GM19455 (cell line): ENCODE measurements around the gene SPEM1.
A peak's percentile ranks its signal among the peaks of the same experiment; 100 is the strongest.

Source experiments
- ATAC-seq: cut with Tn5 transposase; IDR thresholded peaks from one replicate; pipeline ENCODE4 v1.9.1; 2021; ENCODE audit not compliant: unreplicated experiment

The SPEM1 gene

DNA sequence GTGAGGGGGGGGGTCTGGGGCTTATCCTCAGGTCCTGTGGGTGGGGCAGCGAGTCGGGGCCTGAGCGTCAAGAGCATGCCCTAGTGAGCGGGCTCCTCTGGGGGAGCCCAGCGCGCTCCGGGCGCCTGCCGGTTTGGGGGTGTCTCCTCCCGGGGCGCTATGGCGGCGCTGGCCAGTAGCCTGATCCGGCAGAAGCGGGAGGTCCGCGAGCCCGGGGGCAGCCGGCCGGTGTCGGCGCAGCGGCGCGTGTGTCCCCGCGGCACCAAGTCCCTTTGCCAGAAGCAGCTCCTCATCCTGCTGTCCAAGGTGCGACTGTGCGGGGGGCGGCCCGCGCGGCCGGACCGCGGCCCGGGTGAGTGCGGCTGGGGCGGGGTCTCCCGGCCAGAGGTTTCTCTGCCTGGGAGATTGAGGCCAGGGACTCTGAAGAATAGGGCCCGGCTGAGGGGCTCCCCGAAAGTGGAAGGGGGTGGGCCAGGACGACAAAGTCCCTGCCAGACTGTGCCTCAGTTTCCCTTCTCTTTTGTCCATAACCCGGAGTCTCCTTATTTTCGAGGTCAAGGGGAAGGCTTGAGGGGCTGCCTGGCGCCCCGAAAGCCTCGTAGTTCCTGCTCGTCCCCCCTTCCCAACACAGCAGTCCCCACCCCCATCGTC, 19.5 kb downstream of the SPEM1 start, which contains the start of gene FGF11:
Gene FGF11, plus strand, starts transcription at position 51 of the 651 bp plus-strand sequence. Its CDS starts 109 bp downstream, at position 160.
- no peak for ATAC-seq

DNA sequence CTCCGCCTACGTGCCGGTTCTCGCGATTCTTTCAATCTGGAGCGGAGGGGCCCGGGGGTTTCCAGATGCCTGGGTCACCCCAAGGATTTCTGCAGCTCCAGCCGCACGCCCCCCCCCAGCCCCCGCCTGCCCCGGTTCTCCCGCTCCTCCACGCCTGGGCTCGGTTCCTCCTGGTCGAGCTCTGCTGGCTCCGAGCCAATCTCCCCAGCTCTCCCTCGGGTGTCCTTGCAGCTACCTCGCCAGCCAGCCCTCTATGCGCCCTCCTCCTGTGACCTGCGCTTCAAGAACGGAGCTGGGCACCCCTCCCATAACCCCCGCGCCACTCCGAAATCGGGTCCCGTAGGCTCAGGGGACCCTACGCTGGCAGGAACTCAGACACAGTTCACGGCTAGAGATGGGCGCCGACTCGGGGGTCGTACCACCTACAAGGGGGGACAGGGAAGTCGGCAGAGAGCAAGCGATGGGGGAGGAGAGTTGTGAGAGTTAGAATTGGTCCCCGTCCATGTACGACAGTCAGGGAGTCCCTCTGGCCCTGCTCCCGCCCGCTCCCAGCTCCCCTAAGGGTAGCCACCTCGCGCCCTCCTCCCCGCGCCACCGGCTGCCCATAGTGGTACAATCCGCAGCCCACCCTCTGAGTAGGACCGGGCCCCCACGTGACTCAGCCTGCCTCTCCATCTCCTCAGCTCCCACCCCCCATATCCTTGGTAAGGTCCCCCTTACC, 20.1 kb downstream of the SPEM1 start:
- ATAC-seq: no peak

DNA sequence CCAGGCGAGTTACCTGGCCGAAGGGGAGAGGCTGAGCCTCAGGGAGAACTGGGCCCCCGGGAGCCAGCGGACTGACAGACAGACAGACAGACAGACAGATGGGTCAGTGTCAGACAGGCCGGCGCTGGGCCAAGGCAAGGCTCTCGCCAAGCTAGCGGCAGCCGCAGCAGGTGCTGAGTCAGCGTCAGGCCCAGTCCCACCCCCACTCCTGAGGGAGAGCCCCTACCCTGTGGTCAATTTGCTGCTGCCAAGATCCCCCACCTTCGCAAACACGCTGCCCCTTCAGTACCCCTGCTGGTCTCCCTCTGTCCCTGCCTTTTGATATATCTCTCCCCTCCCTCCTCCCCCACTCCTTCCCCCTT, 20.7 kb downstream of the SPEM1 start:
- no peak for ATAC-seq

DNA sequence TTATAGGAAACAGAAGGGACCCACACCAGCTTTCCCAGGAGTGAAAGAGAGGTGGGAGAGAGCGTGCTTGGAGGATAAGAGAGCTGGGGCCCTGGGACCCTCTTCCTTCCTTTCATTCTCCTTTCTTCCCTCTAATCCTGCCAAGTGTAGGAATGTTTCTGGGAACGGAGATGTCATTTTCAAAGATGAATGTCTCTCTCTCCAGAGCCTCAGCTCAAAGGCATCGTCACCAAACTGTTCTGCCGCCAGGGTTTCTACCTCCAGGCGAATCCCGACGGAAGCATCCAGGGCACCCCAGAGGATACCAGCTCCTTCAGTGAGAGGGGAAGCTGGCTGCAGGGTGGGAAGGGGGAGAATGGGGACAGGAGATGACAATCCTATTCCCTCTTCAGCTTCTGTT, 21.1 kb downstream of the SPEM1 start:
- no peak for ATAC-seq

DNA sequence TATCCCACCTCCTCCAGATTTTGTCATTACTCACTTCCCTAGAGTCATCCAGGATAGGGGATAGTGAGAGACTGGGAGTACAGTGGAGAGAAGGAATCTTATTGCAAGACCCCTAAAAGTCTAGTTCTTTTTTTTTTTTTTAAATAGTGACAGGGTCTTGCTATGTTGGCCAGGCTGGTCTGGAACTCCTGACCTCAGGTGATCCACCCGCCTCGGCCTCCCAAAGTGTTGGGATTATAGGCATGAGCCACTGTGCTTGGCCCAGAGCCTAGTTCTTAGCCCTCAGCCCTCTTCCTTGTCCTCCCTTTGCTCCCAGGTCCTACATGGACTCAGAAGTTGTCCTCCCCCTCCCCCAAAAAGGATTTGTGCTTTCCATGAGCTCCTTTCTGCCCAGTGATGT, 22.0 kb downstream of the SPEM1 start:
- ATAC-seq: no peak

DNA sequence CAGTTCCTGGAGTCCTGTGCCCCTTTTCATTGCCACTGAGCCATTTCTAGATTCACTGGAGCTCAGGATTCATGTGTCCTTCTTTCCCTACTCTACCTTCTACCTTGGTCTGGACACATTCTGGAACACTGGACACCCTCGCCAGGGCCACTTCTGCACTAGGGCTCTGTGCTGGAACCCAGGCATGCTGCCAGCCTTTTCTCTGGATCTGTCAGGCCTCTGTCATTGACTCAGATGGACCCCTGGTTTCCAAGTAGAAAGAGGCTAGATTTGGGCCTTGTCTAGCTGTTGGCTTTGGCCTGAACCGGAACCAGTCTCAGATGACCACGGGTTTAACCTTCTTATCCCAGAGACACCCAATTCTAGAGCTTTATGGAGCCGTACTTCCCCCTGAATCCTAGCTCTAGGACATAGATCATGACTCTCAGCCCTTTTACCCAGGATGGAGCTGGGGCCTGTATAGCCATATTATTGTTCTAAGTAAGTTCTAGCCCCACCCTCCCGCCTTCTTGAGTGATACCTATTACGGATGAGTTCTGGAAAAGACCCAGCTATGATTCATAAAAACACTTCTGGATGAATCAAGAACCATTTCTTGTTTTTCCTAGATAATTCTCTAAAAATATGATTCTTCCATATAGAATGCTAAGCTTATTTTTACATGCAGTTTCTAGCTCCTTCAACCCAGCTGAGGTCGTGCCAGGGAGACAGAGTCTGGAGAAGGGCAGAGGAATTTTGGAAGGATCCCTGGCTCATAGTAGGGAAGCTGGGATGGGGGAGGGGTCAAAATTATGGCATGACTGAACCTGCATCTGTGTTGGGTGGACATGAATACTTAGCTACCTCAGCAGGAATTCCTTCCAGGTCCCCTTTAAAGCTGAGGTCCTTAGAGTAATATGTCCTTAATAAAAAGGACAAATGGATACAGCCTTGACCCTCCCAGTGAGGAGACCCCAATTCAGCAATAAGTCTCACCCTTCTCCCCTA, 23.7 kb downstream of the SPEM1 start:
- ATAC-seq: no peak

DNA sequence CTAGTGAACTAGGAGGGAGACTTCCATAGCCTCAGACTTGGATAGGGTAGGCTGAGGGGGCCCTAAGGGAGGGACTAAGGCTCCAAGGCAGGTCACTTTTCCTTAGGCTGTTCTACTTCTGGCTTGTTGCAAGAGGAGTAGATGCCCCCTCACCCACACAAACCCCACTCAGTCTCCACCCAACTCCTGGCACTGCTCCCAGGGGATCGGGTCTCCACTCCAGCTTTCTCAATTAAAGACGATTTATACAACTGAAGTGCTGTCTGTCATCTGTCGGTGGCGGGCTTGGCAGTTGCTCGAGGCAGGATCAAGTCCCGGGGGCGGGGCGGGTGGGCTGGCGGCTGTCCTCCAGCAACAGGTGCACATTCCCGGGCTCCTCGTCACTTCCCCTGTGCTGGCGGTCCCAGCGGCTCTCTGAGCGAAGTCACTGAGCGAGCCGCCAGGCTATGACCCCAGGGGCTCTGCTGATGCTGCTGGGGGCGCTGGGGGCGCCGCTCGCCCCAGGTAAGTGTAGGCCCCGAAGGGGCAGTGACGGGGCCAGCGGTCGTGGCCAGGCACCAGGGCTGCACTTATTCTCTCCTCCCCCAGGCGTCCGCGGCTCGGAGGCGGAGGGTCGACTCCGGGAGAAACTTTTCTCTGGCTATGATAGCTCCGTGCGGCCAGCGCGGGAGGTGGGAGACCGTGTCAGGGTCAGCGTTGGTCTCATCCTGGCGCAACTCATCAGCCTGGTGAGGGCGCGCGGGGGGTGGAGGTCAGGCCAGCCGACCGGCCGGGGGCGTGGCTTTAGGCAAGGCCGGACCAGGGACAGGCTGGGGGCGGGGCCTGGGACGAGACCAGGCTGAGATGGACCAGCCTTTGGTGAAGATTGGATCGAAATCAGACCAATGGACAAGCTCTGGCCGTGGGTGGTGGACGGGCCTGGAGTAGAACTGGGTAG, 24.8 kb downstream of the SPEM1 start, which contains the start of gene CHRNB1:
Gene CHRNB1, plus strand, starts transcription at position 380 of the 937 bp plus-strand sequence. Its CDS starts 67 bp downstream, at position 447.
- peak; percentile 72 for ATAC-seq

DNA sequence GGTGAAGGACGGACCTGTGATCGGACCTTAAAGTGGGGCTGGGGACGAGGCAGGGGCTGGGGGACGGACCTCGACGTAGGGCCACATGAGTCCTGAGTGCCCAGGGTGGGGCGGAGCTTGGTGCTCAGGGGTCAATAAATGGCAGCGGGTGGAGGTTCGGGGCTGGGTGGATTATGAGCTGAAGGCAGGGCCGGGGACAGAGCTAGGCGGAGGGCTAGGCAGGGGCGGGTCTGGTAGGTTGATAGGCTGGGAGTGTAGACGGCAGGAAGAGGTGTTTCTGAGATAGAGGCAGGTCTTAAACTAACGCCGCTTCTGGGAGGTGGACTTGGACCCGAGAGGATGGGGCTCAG, 25.5 kb downstream of the SPEM1 start:
- ATAC-seq: peak; percentile 27

DNA sequence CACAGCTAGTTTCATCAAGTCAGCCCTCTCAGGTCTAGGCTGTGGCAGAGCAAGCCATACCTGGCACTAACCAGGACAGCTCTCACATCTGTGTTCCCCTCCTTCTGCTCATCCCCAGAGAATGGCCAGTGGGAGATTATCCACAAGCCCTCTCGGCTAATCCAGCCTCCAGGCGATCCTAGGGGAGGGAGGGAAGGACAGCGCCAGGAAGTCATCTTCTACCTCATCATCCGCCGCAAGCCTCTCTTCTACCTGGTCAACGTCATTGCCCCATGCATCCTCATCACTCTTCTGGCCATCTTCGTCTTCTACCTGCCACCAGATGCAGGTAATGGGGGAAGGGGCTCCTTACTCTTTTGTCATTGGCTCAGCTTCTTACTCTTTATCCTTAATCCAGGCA, 28.3 kb downstream of the SPEM1 start:
- no peak for ATAC-seq

DNA sequence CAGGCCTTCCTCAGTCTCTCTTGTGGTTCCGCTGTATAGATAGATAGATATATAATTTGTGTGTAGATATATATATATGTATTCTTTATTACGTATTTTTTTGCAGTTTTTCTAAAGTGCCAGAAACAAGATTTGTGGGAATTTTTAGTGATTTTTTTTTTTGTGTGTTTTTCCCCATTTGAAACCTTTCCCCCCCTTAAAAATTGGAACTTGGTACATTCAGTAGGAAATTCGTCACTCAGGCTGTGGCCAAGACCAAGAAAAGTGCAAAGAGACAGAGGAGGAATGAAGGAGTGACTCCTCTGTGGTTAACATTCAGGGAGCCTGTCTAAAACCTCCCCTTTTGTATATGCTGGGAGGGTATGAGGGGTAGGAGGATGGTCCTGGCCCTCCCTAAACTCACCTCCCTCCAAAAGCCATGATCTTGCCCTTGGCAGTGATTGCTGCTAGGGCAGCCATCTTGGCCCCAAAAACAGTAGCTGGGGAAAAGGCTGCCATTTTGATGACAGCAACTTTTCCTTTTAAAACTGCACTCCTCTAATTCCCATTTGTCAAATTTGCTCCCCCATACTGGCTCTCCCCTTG, 39.9 kb downstream of the SPEM1 start:
- no peak for ATAC-seq

DNA sequence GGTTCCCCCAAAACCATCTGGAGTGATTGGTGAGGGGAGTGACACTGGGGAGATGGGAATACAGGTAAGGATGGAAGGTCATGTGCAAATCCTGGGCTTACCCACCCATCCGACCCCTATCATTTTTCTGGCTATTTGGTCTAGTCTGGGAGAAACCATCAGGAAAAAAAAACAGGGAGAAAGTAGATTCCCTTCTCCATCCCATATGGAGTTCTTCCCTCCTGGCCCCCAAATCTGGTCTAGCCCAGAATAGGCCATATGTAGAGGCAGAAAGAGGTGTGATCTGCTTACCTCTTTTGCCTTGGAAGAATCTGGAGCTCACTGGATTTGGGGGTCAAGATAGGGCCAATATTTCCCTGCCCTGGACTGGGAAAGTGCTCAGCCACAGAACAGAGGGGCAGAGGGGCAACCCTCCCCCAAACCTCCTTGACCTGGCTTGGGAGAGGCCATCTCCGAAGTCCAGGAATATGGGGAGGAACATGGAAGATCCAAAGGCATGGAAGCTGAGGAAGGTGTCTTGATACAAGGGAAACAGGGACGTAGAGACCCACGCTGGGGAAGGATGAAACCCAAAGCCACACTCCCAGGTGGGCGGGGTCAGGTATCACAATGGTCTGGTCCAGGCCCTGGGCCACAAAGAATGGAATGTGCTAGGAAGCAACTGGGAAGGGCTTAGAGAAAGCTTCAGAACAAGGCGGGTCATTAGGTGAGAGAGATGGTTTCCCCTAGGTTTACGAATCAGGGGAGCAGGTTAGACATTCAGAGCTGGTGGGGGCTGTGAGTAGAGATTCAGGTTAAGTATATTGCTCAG, 40.9 kb downstream of the SPEM1 start:
- ATAC-seq: no peak

DNA sequence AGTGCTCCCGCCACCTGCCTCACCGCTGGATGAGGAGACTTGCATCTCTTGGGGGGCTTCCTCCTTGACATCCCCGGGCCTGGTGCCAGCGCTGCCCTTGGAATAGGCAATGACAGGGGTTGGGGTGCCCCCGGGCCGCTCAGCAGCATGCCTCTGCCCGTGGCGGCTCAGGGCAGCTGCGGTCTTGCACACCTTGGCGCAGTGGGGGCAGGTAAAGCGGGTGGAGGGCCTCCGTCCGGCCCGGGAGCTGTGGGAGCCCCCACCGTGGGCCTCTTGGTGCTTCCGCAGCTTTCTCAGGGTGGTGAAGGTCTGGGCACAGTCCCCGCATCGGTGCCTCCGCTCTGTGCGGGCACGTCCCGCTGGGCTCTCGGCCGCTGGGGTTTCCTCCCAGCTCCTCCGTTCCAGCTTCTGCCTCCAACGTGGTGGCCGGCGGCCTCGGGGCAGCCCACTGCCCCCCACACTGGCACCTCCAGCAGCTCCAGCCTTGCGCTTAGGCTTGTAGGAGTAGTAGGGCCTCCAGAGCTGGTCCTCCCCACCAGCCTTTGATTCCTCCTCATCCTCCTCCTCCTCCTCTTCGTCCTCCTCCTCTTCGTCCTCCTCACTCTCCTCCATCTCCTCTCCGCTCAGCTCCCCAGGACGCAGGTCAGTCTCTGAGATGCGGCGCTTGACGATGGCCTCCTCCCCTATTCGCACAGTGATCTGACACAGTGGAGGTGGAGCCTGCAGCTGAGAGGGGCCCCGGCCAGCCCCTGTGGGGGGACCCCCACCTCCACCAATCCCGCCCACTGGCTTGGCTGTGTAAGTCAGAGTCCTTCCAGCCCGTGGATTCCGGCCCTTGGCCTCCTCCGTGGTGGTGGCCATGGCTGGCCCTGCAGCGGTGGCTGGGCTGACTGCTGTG, 42.6 kb downstream of the SPEM1 start:
- ATAC-seq: no peak

DNA sequence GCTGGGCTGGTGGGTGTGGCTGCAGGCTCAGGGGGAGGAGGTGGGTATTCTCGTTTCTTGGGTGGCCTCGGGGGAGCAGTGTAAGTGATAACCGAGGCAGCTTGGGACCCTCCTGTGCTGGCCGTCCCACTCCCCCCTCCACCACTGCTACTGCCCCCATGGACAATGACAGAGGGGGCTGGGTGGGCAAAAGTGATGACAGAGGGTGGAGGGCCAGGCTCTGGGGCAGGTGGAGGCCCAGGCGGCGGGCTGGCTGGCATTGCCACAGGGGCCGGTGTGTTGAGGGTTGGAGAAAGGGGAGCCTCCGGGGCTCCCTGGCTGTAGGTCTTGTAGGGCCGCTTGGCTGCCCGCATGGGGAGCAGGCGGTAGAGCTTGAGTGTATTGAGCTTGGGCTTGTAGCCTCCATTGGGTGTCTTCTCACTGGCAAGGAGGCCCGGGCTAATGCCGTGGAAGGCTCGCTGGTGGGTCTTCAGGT, 43.3 kb downstream of the SPEM1 start:
- ATAC-seq: no peak

DNA sequence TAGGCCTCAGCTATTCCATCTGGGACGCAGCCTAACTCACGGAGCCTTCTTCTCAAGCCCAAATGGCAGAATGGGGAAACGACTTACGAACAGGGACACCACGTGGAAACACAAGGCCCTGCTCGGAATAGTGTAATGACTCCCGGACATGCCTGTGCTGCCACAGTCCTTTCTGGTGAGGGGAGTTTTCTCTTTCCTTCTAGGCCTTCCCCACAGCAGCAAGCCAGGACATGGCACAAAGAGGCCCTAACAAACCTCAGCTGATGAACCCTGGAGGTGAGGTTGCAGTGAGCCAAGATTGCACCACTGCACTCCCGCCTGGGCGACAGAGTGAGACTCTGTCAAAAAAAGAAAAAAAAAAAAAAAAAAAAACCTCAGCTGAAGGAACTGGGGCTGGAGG, 44.0 kb downstream of the SPEM1 start:
- no peak for ATAC-seq

DNA sequence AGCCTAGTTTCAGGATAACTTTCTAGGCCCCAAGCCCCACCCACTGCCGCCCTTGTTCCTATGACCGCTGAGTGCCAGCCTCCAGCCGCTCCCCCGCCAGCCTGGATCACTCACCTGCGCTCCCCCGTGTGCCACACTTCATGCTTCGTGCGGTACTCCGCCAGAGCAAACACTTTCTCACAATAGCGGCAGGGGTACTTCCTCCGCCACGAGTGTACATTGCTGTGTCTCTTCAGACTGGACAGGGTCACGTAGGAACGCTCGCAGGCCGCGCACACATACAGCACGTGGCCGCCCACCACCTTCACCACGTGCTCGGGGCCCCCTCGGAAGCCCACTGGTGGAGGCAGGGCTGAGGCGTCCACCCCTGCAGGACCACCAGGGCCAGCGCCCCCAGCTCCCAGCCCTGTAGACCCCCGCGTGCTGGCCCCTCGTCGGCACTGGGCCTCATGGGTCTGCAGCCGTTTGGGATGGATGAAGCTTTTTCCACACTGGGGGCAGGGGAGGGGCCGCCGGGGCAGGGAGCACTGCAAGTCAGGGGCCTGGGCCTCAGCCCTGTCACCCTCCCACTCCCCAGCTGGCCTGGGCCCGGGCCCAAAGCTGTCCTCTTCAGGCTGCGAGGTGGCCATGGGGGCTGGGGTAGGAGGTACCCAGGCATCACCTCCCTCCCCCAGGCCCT, 45.6 kb downstream of the SPEM1 start:
- no peak for ATAC-seq

DNA sequence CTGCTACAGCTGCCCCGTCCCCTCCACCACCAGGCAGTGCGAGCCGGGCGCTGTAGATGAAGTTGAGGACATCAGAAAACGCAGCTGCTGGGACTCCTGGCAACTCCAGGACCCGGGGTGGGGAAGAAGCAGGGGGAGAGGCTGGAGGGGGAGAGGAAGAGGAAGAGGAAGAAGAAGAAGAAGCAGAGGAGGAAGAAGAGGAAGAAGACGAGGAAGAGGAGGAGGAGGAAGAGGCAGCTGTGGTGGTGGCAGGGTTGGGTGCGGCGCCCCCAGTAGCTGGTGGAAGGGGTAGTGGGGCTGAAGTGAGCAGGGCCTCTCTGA, 46.2 kb downstream of the SPEM1 start:
- no peak for ATAC-seq

DNA sequence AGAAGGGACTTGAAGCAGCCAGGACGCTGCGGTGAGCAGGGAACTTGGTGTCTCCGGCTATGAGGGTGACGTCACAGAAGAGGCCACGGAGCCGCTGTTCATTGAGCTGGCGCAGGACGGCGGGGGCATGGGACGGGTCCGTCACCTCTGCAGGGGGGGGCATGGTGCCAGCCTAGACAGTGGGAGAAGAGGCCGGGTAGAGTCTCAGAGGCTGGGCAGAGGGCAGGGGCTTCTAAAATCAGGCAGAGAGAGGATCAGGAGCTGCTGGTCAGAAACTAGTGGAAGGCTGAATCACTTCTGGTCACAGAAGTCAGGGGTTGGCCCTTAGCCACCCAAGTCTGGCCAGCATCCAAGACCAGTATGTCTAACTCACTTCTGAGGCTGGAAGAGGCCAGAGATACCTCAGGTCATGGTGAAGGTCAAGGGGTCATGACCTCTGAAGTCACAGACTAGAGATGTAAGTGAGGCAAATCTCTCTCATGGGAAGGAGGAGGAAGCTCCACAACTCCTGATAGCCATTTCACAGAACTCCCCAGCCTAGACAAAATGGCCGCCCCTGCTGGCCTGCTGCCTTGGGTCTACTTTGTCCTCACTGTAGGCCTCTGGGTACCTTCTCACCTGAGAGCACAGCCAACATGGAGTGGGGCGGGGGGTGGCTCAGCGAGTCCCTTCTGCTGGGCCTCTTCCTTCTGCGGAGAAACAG, 46.7 kb downstream of the SPEM1 start:
- ATAC-seq: no peak
